Progenitor cell of endocrine pancreas (in vitro differentiated cells): ENCODE data around the gene NT5DC3. TPM values are rescaled to one million over a fixed set of nuclear protein-coding genes. Genes with fewer than 3 reads are reported as not detected.

Experiments used
- DNase-seq: peaks from one replicate; pipeline ENCODE4 v3.0.0; 2021; ENCODE audit warnings: low spot score; ENCODE audit not compliant: unreplicated experiment
- H3K27ac Mint-ChIP-seq: 2 replicates; pipeline ENCODE4 v1.8.0; 2021; ENCODE audit warnings: mild to moderate bottlenecking, moderate library complexity, mixed read lengths
- H3K27me3 Mint-ChIP-seq: 2 replicates; pipeline ENCODE4 v1.8.0; 2021; ENCODE audit warnings: mixed read lengths
- H3K36me3 Mint-ChIP-seq: 2 replicates; pipeline ENCODE4 v1.8.0; 2022; ENCODE audit warnings: mixed read lengths; ENCODE audit not compliant: insufficient read depth
- H3K4me1 Mint-ChIP-seq: 2 replicates; pipeline ENCODE4 v1.8.0; 2021; ENCODE audit warnings: low read depth, mixed read lengths
- H3K4me3 Mint-ChIP-seq: 2 replicates; pipeline ENCODE4 v1.8.0; 2021; ENCODE audit warnings: low read depth, mild to moderate bottlenecking, moderate library complexity, mixed read lengths
- H3K9me3 Mint-ChIP-seq: 2 replicates; pipeline ENCODE4 v1.8.0; 2021; ENCODE audit warnings: low read depth, mixed read lengths
- total RNA-seq: library from RNA; stranded (reverse); gene quantifications from 2 replicates; pipeline ENCODE4 v1.2.1, GENCODE V29; 2021
- TF ChIP-seq, protein P1 (sequence below): fragments of 200-600 bp; sonication (generic); IDR thresholded peaks from one replicate; pipeline ENCODE4 v1.5.0; 2021; ENCODE audit warnings: antibody characterized with exemption, mild to moderate bottlenecking; ENCODE audit not compliant: unreplicated experiment

Gene NT5DC3
- total RNA-seq, 1 donor from 2014 or later, result 13.9 TPM

DNA sequence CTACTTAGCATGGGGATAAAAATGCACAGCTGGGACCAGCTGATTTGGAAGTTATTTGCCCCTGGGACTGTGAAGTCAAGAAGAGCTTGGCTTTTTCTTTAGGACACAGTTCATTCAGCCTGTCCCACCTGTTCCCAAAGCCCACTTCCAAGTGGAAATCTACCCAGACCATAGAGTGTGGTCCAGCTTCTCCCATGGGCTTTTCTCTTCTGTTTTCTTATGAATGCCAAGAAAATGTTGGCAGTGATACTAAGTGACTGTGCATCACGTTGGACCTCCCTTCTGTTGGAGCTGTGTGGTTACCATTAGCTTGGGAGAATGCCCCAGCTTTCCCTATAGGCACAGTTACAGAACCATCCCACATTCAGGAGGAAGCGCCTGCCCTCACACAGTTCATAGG is 89.4 kb downstream of the NT5DC3 start:
- Mint-ChIP-seq H3K4me1 (no peaks in the 10 kb centered on the region), H3K36me3 (no peaks in the 10 kb centered on the region), H3K9me3 (no peaks in the 10 kb centered on the region), H3K4me3 (no peak overlapping the region), H3K27me3 (no peaks in the 10 kb centered on the region), H3K27ac (no peak overlapping the region)
- TF ChIP-seq, protein P1, sequence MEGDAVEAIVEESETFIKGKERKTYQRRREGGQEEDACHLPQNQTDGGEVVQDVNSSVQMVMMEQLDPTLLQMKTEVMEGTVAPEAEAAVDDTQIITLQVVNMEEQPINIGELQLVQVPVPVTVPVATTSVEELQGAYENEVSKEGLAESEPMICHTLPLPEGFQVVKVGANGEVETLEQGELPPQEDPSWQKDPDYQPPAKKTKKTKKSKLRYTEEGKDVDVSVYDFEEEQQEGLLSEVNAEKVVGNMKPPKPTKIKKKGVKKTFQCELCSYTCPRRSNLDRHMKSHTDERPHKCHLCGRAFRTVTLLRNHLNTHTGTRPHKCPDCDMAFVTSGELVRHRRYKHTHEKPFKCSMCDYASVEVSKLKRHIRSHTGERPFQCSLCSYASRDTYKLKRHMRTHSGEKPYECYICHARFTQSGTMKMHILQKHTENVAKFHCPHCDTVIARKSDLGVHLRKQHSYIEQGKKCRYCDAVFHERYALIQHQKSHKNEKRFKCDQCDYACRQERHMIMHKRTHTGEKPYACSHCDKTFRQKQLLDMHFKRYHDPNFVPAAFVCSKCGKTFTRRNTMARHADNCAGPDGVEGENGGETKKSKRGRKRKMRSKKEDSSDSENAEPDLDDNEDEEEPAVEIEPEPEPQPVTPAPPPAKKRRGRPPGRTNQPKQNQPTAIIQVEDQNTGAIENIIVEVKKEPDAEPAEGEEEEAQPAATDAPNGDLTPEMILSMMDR, result no peak
- DNase-seq, result no peak

DNA sequence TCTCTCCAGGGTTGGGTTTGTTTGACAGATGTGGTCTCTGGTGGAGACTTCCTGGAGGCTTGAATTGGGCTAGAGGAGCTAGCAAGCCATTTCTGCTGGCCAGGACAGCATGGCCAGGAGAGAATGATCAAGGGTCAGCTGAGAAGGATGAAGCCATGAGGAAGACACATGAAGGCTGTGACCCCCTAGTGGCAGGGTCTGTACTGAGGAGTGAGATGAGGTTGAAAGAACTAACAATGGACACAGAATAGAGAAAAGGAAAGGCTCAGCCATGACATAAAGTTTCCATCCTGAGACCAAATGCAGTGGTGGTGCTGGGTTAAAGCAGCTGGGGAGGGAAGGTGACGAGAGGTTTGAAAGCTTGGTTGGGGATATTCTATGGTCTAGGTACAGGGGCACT is 89.9 kb downstream of the NT5DC3 start:
- TF ChIP-seq, protein P1, result peak; percentile 30
- no peak overlapping the region for H3K4me3 Mint-ChIP-seq
- no peak for DNase-seq
- no peaks in the 10 kb centered on the region for H3K36me3 Mint-ChIP-seq
- H3K4me1 Mint-ChIP-seq, result no peaks in the 10 kb centered on the region
- no peaks in the 10 kb centered on the region for H3K9me3 Mint-ChIP-seq
- H3K27me3 Mint-ChIP-seq, result no peaks in the 10 kb centered on the region
- H3K27ac Mint-ChIP-seq, result no peak overlapping the region

DNA sequence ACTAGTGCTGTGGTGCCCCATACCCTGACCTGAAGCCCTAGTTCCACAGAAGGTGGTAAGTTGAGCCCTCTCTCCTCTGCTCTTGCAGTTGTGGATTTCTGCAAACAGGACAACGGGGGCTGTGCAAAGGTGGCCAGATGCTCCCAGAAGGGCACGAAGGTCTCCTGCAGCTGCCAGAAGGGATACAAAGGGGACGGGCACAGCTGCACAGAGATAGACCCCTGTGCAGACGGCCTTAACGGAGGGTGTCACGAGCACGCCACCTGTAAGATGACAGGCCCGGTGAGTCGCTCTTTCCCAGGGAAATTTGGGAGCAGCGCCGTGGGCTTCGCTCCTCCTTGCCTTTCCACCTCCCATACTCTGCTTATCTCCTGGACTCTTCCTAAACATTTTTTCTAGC is 92.2 kb downstream of the NT5DC3 start:
- no peaks in the 10 kb centered on the region for H3K9me3 Mint-ChIP-seq
- H3K27ac Mint-ChIP-seq, result no peak overlapping the region
- no peaks in the 10 kb centered on the region for H3K36me3 Mint-ChIP-seq
- H3K27me3 Mint-ChIP-seq, result no peaks in the 10 kb centered on the region
- TF ChIP-seq, protein P1, result no peak
- no peak for DNase-seq
- H3K4me3 Mint-ChIP-seq, result no peak overlapping the region
- no peaks in the 10 kb centered on the region for H3K4me1 Mint-ChIP-seq

DNA sequence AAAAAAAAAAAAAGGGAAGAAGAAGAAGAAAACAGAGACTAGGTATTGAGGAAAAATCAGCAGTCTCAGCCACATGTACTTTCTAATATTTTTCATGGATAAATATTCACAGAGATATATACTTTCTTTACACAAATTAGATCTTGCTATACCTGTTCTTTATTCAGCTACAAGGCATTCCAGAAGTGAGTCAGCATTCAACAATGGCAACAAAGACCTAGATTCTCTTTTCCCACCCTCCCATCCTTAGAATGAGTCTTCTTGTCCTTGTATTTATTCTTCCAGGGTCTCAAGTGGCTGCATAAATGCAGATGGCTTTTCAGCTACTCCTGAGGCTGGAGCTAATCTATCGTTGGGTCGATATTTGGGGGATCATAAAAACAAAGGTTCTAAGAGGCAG is 93.0 kb downstream of the NT5DC3 start:
- no peak overlapping the region for H3K27ac Mint-ChIP-seq
- H3K4me1 Mint-ChIP-seq, result no peaks in the 10 kb centered on the region
- H3K27me3 Mint-ChIP-seq, result no peaks in the 10 kb centered on the region
- no peaks in the 10 kb centered on the region for H3K36me3 Mint-ChIP-seq
- no peak overlapping the region for H3K4me3 Mint-ChIP-seq
- no peak for DNase-seq
- TF ChIP-seq, protein P1, result no peak
- H3K9me3 Mint-ChIP-seq, result no peaks in the 10 kb centered on the region

DNA sequence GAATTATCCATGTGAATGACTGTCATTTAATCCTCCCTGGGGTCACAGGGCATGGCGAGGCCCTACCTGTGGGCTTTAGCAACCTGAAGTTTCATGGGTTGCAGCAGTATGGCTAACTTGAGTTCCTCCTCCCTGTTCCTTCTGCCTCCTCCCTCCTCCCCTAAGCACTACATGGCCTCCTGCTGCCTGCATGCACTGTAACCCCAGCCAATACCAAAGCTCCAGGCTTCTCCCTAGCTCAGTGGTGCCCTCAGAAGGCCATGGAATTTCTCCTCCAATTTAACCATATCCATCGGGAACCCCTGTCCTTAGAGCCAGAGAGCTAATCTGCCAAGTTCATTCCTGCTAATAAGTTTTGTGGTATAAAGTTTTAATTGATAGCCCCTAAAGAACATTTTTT is 95.1 kb downstream of the NT5DC3 start:
- no peaks in the 10 kb centered on the region for H3K4me1 Mint-ChIP-seq
- no peak for DNase-seq
- H3K27me3 Mint-ChIP-seq, result peaks cover 5% of the 10 kb centered on the region
- no peak overlapping the region for H3K27ac Mint-ChIP-seq
- no peak overlapping the region for H3K4me3 Mint-ChIP-seq
- TF ChIP-seq, protein P1, result no peak
- no peaks in the 10 kb centered on the region for H3K9me3 Mint-ChIP-seq
- no peaks in the 10 kb centered on the region for H3K36me3 Mint-ChIP-seq
